Fibroblast of skin of left quadriceps (primary cell): ENCODE results near the gene GAL3ST2.
"Not testable (repeated sequence)": the region's sequence is repeated elsewhere in the genome, so short reads cannot be mapped to it uniquely, and the experiment has no call there.

Experiments used
- DNase-seq, 2 experiments: peaks; one replicate each; pipeline ENCODE4 v3.0.0-alpha.2; 2013; ENCODE audit warnings: low read depth in 2 of 2

GAL3ST2 gene

GRCh38 chr2:241809383-241810306, 33.0 kb downstream of the GAL3ST2 start:
- DNase-seq: no peak

- DNase-seq: no peak
Measured at GRCh38 chr2:241810307-241811200, 33.9 kb downstream of the GAL3ST2 start.

- DNase-seq: no peak
Measured at GRCh38 chr2:241811201-241811951, 34.8 kb downstream of the GAL3ST2 start.

- DNase-seq: no peak
Measured at GRCh38 chr2:241811952-241812729, 35.5 kb downstream of the GAL3ST2 start.

- no peak for DNase-seq
Measured at GRCh38 chr2:241812730-241813643, 36.4 kb downstream of the GAL3ST2 start.

- DNase-seq: no peak
Measured at GRCh38 chr2:241813644-241814392, 37.2 kb downstream of the GAL3ST2 start.

- no peak for DNase-seq
Measured at GRCh38 chr2:241814393-241814642, 37.7 kb downstream of the GAL3ST2 start.

- no peak for DNase-seq
Measured at GRCh38 chr2:241814643-241815476, 38.2 kb downstream of the GAL3ST2 start.

- no peak for DNase-seq
Measured at GRCh38 chr2:241815477-241816430, 39.1 kb downstream of the GAL3ST2 start.

- no peak for DNase-seq
Measured at GRCh38 chr2:241816431-241817121, 40.0 kb downstream of the GAL3ST2 start.

- no peak for DNase-seq
Measured at GRCh38 chr2:241817126-241817820, 40.7 kb downstream of the GAL3ST2 start.

- DNase-seq: not testable (repeated sequence)
Measured at GRCh38 chr2:241817821-241818215, 41.2 kb downstream of the GAL3ST2 start.

- DNase-seq: no peak
Measured at GRCh38 chr2:241818229-241818942, 41.8 kb downstream of the GAL3ST2 start.

GRCh38 chr2:241818943-241819270, 42.3 kb downstream of the GAL3ST2 start:
- no peak for DNase-seq

- not testable (repeated sequence) for DNase-seq
Measured at GRCh38 chr2:241819947-241820624, 43.5 kb downstream of the GAL3ST2 start.
